ENCODE measurements around the gene RALGAPA2. TPM values are rescaled to one million over a fixed set of nuclear protein-coding genes. Genes with fewer than 3 reads are reported as not detected.

Gene RALGAPA2
- total RNA-seq, 1 donor from 2014 or later = 24.8 TPM

GRCh38 chr20:20404633-20405032, 307.8 kb downstream of the RALGAPA2 start:
- Histone ChIP-seq H3K27me3 (ENCODE audit: control insufficient read depth, insufficient read depth, low read length) (no peaks in the 10 kb centered on the region), H3K4me3 (ENCODE audit: low read depth, low read length) (no peak overlapping the region), H3K36me3 (ENCODE audit: control insufficient read depth, insufficient read depth, low read length) (no peaks in the 10 kb centered on the region)
- no peak for DNase-seq (ENCODE audit: low read depth)
- TF ChIP-seq CTCF (IDR thresholded peaks at IDR 0.05; ENCODE audit: insufficient read depth, low read length, poor library complexity, severe bottlenecking) = no peak

GRCh38 chr20:20401991-20402390, 310.5 kb downstream of the RALGAPA2 start:
- DNase-seq (ENCODE audit: low read depth) = no peak
- no peaks in the 10 kb centered on the region for H3K36me3 ChIP-seq (ENCODE audit: control insufficient read depth, insufficient read depth, low read length)
- no peaks in the 10 kb centered on the region for H3K27me3 ChIP-seq (ENCODE audit: control insufficient read depth, insufficient read depth, low read length)
- no peak for TF ChIP-seq CTCF (IDR thresholded peaks at IDR 0.05; ENCODE audit: insufficient read depth, low read length, poor library complexity, severe bottlenecking)
- no peak overlapping the region for H3K4me3 ChIP-seq (ENCODE audit: low read depth, low read length)

GRCh38 chr20:20399531-20400500, 312.6 kb downstream of the RALGAPA2 start:
- no peak overlapping the region for H3K4me3 ChIP-seq (ENCODE audit: low read depth, low read length)
- H3K36me3 ChIP-seq (ENCODE audit: control insufficient read depth, insufficient read depth, low read length) = no peaks in the 10 kb centered on the region
- no peak for DNase-seq (ENCODE audit: low read depth)
- H3K27me3 ChIP-seq (ENCODE audit: control insufficient read depth, insufficient read depth, low read length) = no peaks in the 10 kb centered on the region
- TF ChIP-seq CTCF (IDR thresholded peaks at IDR 0.05; ENCODE audit: insufficient read depth, low read length, poor library complexity, severe bottlenecking) = no peak

GRCh38 chr20:20398123-20398522, 314.3 kb downstream of the RALGAPA2 start:
- no peak for TF ChIP-seq CTCF (IDR thresholded peaks at IDR 0.05; ENCODE audit: insufficient read depth, low read length, poor library complexity, severe bottlenecking)
- Histone ChIP-seq H3K27me3 (ENCODE audit: control insufficient read depth, insufficient read depth, low read length) (no peaks in the 10 kb centered on the region), H3K4me3 (ENCODE audit: low read depth, low read length) (no peak overlapping the region), H3K36me3 (ENCODE audit: control insufficient read depth, insufficient read depth, low read length) (no peaks in the 10 kb centered on the region)
- no peak for DNase-seq (ENCODE audit: low read depth)

- H3K36me3 ChIP-seq (ENCODE audit: control insufficient read depth, insufficient read depth, low read length) = no peaks in the 10 kb centered on the region
- no peak for DNase-seq (ENCODE audit: low read depth)
- no peak overlapping the region for H3K4me3 ChIP-seq (ENCODE audit: low read depth, low read length)
- TF ChIP-seq CTCF (IDR thresholded peaks at IDR 0.05; ENCODE audit: insufficient read depth, low read length, poor library complexity, severe bottlenecking) = no peak
- no peaks in the 10 kb centered on the region for H3K27me3 ChIP-seq (ENCODE audit: control insufficient read depth, insufficient read depth, low read length)
Measured at GRCh38 chr20:20396794-20397193, 315.6 kb downstream of the RALGAPA2 start.
